K562 (cell line): ENCODE results near the gene RGS7.

ENCODE experiments used
- CEBPB ChIP-seq: fragments of 450-650 bp; IDR thresholded peaks from 2 replicates; pipeline ENCODE4 v1.6.1; 2016; ENCODE audit warnings: missing genetic modification characterization, missing compliant biosample characterization
- HDGF ChIP-seq: fragments of 450-650 bp; IDR thresholded peaks from 2 replicates; pipeline ENCODE4 v1.6.1; 2016
- JUN ChIP-seq, 2 experiments: sonication (generic) in 1 of 2; formaldehyde crosslinking in 1 of 2; IDR thresholded peaks; 2 replicates each; pipeline versions ENCODE4 v1.6.1 to v1.8.0; 2012 to 2022; ENCODE audit warnings: borderline replicate concordance in 2 of 2, mild to moderate bottlenecking in 2 of 2, improper control_type of control experiment in 1 of 2, low read depth in 1 of 2, low read length in 1 of 2, missing genetic modification reagents in 1 of 2
- LEF1 ChIP-seq: fragments of 450-650 bp; IDR thresholded peaks from 2 replicates; pipeline ENCODE4 v1.6.1; 2016; ENCODE audit warnings: mild to moderate bottlenecking
- POLR2A ChIP-seq: fragments of 450-650 bp; conservative IDR thresholded peaks from 2 replicates; pipeline ENCODE4 v1.6.1; 2016
- SMARCA4 ChIP-seq: fragments of 450-650 bp; IDR thresholded peaks from 2 replicates; pipeline ENCODE4 v1.6.1; 2016
- SP1 ChIP-seq: sonication (generic); formaldehyde crosslinking; IDR thresholded peaks from 2 replicates; pipeline ENCODE4 v1.8.1; 2022; ENCODE audit warnings: mild to moderate bottlenecking, missing genetic modification reagents
- TEAD4 ChIP-seq, 2 experiments: sonication (generic) in 1 of 2; formaldehyde crosslinking in 1 of 2; IDR thresholded peaks; 2 replicates each; pipeline versions ENCODE4 v1.6.1 to v1.8.0; 2012 to 2022; ENCODE audit warnings: borderline replicate concordance in 1 of 2, inconsistent platforms in 1 of 2, low read length in 1 of 2, mild to moderate bottlenecking in 1 of 2, missing genetic modification reagents in 1 of 2
- TRIM24 ChIP-seq, 2 experiments: fragments of 450-650 bp; IDR thresholded peaks; 2 replicates each; pipeline ENCODE4 v1.6.1; 2016
- ZBTB43 ChIP-seq: sonication (generic); formaldehyde crosslinking; IDR thresholded peaks from 2 replicates; pipeline ENCODE4 v1.8.0; 2023; ENCODE audit warnings: mild to moderate bottlenecking, missing genetic modification reagents
- TF ChIP-seq, protein P1 (sequence below), 2 experiments: fragments of 450-650 bp; formaldehyde crosslinking in 1 of 2; IDR thresholded peaks; 2 replicates each; pipeline versions ENCODE4 v1.4.0 to v1.6.1; 2014 to 2020; ENCODE audit warnings: mild to moderate bottlenecking in 2 of 2, borderline replicate concordance in 1 of 2, low read depth in 1 of 2
- TF ChIP-seq, protein P2 (sequence below), 3 experiments: IDR thresholded peaks in 2 of 3; conservative IDR thresholded peaks in 1 of 3; 2 replicates each; pipeline ENCODE4 v1.5.1; 2011 to 2012; ENCODE audit warnings: low read length in 3 of 3, mild to moderate bottlenecking in 3 of 3, control low read depth in 2 of 3, improper control_type of control experiment in 1 of 3, inconsistent platforms in 1 of 3, low read depth in 1 of 3, mixed read lengths in 1 of 3, moderate library complexity in 1 of 3; ENCODE audit not compliant: insufficient read depth in 2 of 3
- TF ChIP-seq, protein P3 (sequence below), 2 experiments: fragments of 450-650 bp in 1 of 2; sonication (generic) in 1 of 2; formaldehyde crosslinking in 1 of 2; IDR thresholded peaks in 1 of 2; conservative IDR thresholded peaks in 1 of 2; 2 replicates each; pipeline versions ENCODE4 v1.6.1 to v1.8.1; 2016 to 2023; ENCODE audit warnings: mild to moderate bottlenecking in 2 of 2, moderate library complexity in 2 of 2, inconsistent platforms in 1 of 2, missing genetic modification reagents in 1 of 2

GRCh38 chr1:240956424-240956823 lies 400.6 kb downstream of the RGS7 start:
- TF ChIP-seq JUN (IDR thresholded peaks at IDR 0.05; ENCODE audit: borderline replicate concordance, low read depth, low read length) (no peak), JUN (CRISPR knock-in tag; IDR thresholded peaks at IDR 0.05; ENCODE audit: borderline replicate concordance) (no peak), POLR2A (no peak), TEAD4 (IDR thresholded peaks at IDR 0.05; ENCODE audit: low read length) (no peak), TEAD4 (CRISPR knock-in tag; IDR thresholded peaks at IDR 0.05; ENCODE audit: borderline replicate concordance) (no peak), SP1 (CRISPR knock-in tag) (no peak), SMARCA4 (no peak), LEF1 (no peak), ZBTB43 (CRISPR knock-in tag) (no peak), HDGF (no peak), TRIM24 (IDR thresholded peaks at IDR 0.05) (no peak), CEBPB (tag) (no peak)
- TF ChIP-seq, protein P1, sequence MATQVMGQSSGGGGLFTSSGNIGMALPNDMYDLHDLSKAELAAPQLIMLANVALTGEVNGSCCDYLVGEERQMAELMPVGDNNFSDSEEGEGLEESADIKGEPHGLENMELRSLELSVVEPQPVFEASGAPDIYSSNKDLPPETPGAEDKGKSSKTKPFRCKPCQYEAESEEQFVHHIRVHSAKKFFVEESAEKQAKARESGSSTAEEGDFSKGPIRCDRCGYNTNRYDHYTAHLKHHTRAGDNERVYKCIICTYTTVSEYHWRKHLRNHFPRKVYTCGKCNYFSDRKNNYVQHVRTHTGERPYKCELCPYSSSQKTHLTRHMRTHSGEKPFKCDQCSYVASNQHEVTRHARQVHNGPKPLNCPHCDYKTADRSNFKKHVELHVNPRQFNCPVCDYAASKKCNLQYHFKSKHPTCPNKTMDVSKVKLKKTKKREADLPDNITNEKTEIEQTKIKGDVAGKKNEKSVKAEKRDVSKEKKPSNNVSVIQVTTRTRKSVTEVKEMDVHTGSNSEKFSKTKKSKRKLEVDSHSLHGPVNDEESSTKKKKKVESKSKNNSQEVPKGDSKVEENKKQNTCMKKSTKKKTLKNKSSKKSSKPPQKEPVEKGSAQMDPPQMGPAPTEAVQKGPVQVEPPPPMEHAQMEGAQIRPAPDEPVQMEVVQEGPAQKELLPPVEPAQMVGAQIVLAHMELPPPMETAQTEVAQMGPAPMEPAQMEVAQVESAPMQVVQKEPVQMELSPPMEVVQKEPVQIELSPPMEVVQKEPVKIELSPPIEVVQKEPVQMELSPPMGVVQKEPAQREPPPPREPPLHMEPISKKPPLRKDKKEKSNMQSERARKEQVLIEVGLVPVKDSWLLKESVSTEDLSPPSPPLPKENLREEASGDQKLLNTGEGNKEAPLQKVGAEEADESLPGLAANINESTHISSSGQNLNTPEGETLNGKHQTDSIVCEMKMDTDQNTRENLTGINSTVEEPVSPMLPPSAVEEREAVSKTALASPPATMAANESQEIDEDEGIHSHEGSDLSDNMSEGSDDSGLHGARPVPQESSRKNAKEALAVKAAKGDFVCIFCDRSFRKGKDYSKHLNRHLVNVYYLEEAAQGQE (IDR thresholded peaks at IDR 0.05; ENCODE audit: borderline replicate concordance) = no peak
- TF ChIP-seq, protein P1 (CRISPR knock-in tag; IDR thresholded peaks at IDR 0.05; ENCODE audit: low read depth) = no peak
- TF ChIP-seq, protein P2, sequence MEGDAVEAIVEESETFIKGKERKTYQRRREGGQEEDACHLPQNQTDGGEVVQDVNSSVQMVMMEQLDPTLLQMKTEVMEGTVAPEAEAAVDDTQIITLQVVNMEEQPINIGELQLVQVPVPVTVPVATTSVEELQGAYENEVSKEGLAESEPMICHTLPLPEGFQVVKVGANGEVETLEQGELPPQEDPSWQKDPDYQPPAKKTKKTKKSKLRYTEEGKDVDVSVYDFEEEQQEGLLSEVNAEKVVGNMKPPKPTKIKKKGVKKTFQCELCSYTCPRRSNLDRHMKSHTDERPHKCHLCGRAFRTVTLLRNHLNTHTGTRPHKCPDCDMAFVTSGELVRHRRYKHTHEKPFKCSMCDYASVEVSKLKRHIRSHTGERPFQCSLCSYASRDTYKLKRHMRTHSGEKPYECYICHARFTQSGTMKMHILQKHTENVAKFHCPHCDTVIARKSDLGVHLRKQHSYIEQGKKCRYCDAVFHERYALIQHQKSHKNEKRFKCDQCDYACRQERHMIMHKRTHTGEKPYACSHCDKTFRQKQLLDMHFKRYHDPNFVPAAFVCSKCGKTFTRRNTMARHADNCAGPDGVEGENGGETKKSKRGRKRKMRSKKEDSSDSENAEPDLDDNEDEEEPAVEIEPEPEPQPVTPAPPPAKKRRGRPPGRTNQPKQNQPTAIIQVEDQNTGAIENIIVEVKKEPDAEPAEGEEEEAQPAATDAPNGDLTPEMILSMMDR (IDR thresholded peaks at IDR 0.05 in 2 of 3, conservative IDR thresholded peaks at IDR 0.05 in 1 of 3; ENCODE audit: insufficient read depth in 2 of 3, low read depth in 1 of 3, low read length in 3 of 3) = no peak
- TF ChIP-seq, protein P3, sequence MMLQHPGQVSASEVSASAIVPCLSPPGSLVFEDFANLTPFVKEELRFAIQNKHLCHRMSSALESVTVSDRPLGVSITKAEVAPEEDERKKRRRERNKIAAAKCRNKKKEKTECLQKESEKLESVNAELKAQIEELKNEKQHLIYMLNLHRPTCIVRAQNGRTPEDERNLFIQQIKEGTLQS (IDR thresholded peaks at IDR 0.05) = no peak
- TF ChIP-seq, protein P3 (CRISPR knock-in tag; conservative IDR thresholded peaks at IDR 0.05) = no peak
